Mesothelial cell of epicardium (in vitro differentiated cells): ENCODE results near the gene FAM47A. TPM values are rescaled to one million over a fixed set of nuclear protein-coding genes. Genes with fewer than 3 reads are reported as not detected.

Experiments used
- DNase-seq, 2 experiments: peaks; one replicate each; pipeline ENCODE4 v3.0.0; 2021; ENCODE audit warnings: low spot score in 2 of 2; ENCODE audit not compliant: unreplicated experiment in 2 of 2
- H3K27ac Mint-ChIP-seq: 2 replicates; pipeline ENCODE4 v1.8.0; 2021; ENCODE audit warnings: mixed read lengths
- H3K27me3 Mint-ChIP-seq: 2 replicates; pipeline ENCODE4 v1.8.0; 2021; ENCODE audit warnings: low read depth, mixed read lengths
- H3K36me3 Mint-ChIP-seq: 2 replicates; pipeline ENCODE4 v1.8.0; 2021; ENCODE audit warnings: mixed read lengths
- H3K4me1 Mint-ChIP-seq: 2 replicates; pipeline ENCODE4 v1.8.0; 2021; ENCODE audit warnings: mixed read lengths
- H3K4me3 Mint-ChIP-seq: 2 replicates; pipeline ENCODE4 v1.8.0; 2021; ENCODE audit warnings: mild to moderate bottlenecking, moderate library complexity, mixed read lengths
- H3K9me3 Mint-ChIP-seq: 2 replicates; pipeline ENCODE4 v1.8.0; 2021; ENCODE audit warnings: mixed read lengths
- total RNA-seq: library from RNA; stranded (reverse); gene quantifications from 3 replicates; pipeline ENCODE4 v1.2.1, GENCODE V29; 2021
- TF ChIP-seq, protein P1 (sequence below): fragments of 200-600 bp; sonication (generic); IDR thresholded peaks from one replicate; pipeline ENCODE4 v1.5.0; 2021; ENCODE audit warnings: antibody characterized with exemption; ENCODE audit not compliant: unreplicated experiment

FAM47A gene
- total RNA-seq, result not detected in 3 replicates

DNA sequence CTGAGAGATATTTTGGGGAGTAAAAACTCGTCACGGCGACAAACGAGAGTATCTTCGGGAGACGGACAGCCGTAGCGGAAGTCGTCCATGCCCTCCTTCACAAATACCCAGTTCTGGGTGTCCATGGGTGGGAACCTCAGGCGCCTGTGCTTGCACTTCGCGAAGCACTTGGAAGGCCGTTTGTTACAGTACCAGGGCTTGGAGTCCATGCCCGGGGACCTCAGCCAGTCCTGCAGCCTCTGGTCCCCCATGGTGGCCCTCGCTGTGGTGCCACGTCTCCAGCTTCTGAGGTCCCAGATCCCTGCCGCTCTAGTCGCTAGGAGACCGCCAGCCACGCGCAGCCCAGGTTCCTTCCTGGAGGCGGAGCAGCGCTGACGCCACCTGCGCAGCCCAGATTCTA lies at the start of gene FAM47A:
Gene FAM47A, minus strand, starts transcription at position 287 of the 400 bp plus-strand sequence. Its CDS starts 36 bp downstream, at position 251.
- TF ChIP-seq, protein P1, sequence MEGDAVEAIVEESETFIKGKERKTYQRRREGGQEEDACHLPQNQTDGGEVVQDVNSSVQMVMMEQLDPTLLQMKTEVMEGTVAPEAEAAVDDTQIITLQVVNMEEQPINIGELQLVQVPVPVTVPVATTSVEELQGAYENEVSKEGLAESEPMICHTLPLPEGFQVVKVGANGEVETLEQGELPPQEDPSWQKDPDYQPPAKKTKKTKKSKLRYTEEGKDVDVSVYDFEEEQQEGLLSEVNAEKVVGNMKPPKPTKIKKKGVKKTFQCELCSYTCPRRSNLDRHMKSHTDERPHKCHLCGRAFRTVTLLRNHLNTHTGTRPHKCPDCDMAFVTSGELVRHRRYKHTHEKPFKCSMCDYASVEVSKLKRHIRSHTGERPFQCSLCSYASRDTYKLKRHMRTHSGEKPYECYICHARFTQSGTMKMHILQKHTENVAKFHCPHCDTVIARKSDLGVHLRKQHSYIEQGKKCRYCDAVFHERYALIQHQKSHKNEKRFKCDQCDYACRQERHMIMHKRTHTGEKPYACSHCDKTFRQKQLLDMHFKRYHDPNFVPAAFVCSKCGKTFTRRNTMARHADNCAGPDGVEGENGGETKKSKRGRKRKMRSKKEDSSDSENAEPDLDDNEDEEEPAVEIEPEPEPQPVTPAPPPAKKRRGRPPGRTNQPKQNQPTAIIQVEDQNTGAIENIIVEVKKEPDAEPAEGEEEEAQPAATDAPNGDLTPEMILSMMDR, result no peak

GRCh38 chrX:34147345-34147744 lies 15.2 kb upstream of the FAM47A start:
- TF ChIP-seq, protein P1, result no peak
- DNase-seq, result no peak
- Mint-ChIP-seq H3K36me3 (no peaks in the 10 kb centered on the region), H3K27ac (no peak overlapping the region), H3K27me3 (no peaks in the 10 kb centered on the region), H3K4me1 (peaks cover 3% of the 10 kb centered on the region), H3K4me3 (no peak overlapping the region), H3K9me3 (peaks cover 3% of the 10 kb centered on the region)

More for the DNA sequence above, at the start of gene FAM47A:
- Mint-ChIP-seq H3K36me3 (no peaks in the 10 kb centered on the region), H3K4me1 (no peaks in the 10 kb centered on the region), H3K4me3 (no peak within 1 kb of the TSS), H3K9me3 (peaks cover 13% of the 10 kb centered on the region), H3K27me3 (no peaks in the 10 kb centered on the region), H3K27ac (no peak within 1 kb of the TSS)
- no peak for DNase-seq

DNA sequence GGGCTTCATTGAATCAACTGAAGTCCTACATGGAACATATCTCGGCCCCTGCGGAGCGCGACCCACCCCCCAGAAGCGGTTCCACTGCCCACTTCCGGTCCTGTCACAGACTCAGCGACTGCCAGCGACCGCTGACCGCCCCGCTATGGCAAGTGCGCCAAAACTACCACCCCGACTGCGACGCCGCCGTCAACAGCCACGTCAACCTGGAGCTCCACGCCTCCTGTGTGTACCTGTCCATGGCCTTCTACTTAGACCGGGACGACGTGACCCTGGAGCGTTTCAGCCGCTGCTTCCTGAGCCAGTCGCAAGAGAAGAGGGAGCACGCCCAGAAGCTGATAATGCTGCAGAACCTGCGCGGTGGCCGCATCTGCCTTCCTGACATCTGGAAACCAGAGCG lies 14.8 kb upstream of the FAM47A start:
- H3K9me3 Mint-ChIP-seq, result peaks cover 3% of the 10 kb centered on the region
- DNase-seq, result no peak
- H3K4me3 Mint-ChIP-seq, result no peak overlapping the region
- peaks cover 3% of the 10 kb centered on the region for H3K4me1 Mint-ChIP-seq
- TF ChIP-seq, protein P1, result no peak
- H3K27ac Mint-ChIP-seq, result no peak overlapping the region
- H3K27me3 Mint-ChIP-seq, result no peaks in the 10 kb centered on the region
- no peaks in the 10 kb centered on the region for H3K36me3 Mint-ChIP-seq

DNA sequence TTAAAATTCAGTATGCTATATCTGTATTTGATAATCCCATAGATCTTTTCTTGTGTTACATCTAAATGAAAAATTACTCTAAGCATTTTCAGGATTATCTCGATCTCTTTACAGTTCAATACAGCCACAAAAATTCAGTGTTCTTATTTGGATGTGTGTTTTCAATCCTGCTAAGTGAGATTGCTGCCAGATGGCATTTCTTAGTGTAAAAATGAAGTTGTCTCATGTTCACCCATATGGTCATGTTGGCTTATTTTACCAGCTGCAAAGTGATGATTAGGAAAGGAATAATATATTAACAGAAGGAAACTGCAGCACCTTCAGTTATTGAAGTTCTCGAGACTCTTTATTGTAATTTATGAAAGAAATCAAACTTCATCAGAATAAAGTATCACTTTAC lies 12.1 kb upstream of the FAM47A start:
- no peak for DNase-seq
- Mint-ChIP-seq H3K4me1 (no peaks in the 10 kb centered on the region), H3K36me3 (no peaks in the 10 kb centered on the region), H3K27ac (no peak overlapping the region), H3K4me3 (no peak overlapping the region), H3K27me3 (no peaks in the 10 kb centered on the region), H3K9me3 (peaks cover 3% of the 10 kb centered on the region)
- TF ChIP-seq, protein P1, result no peak

DNA sequence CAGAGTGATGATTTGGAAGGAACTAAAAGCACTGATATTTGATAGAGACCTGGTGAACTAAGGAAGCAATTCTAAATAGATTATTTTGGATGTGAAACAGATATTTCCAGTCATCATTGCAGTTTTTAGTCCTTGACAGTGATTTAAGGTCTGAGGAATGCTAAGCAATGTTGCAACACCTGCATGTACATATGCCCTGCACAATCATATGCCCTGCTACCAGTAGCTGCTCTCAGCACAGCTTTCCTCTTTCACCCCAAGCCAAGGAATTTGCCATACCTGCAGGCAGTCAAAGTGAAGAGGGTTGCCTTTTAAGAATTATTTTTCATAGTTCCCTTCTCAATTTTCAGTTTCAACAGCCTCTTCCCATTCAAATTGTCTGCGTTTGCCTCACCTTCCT lies 8.7 kb upstream of the FAM47A start:
- no peaks in the 10 kb centered on the region for H3K36me3 Mint-ChIP-seq
- H3K4me1 Mint-ChIP-seq, result no peaks in the 10 kb centered on the region
- no peak overlapping the region for H3K4me3 Mint-ChIP-seq
- H3K9me3 Mint-ChIP-seq, result peaks cover 3% of the 10 kb centered on the region
- H3K27ac Mint-ChIP-seq, result no peak overlapping the region
- TF ChIP-seq, protein P1, result no peak
- no peak for DNase-seq
- H3K27me3 Mint-ChIP-seq, result no peaks in the 10 kb centered on the region
